Parathyroid adenoma (tissue), 2 donors: Measurements from ENCODE around the gene PIM2.

ENCODE experiments used
- H2AFZ ChIP-seq: fragments of 300-600 bp; sonication (generic); one replicate; pipeline ENCODE4 v1.7.0; 2017; ENCODE audit warnings: antibody characterized with exemption, mild to moderate bottlenecking
- H3K27ac ChIP-seq: fragments of 300-600 bp; sonication (generic); one replicate; pipeline ENCODE4 v1.7.0; 2017
- H3K27me3 ChIP-seq: fragments of 300-600 bp; sonication (generic); one replicate; pipeline ENCODE4 v1.7.0; 2017; ENCODE audit warnings: low read length; ENCODE audit not compliant: control insufficient read depth, insufficient read depth
- H3K36me3 ChIP-seq: fragments of 300-600 bp; sonication (generic); one replicate; pipeline ENCODE4 v1.7.0; 2017; ENCODE audit warnings: low read length; ENCODE audit not compliant: control insufficient read depth, insufficient read depth
- H3K4me1 ChIP-seq: fragments of 300-600 bp; sonication (generic); one replicate; pipeline ENCODE4 v1.7.0; 2017; ENCODE audit warnings: control low read depth
- H3K4me2 ChIP-seq: fragments of 300-600 bp; sonication (generic); one replicate; pipeline ENCODE4 v1.7.0; 2017; ENCODE audit warnings: low read length
- H3K4me3 ChIP-seq: fragments of 300-600 bp; sonication (generic); one replicate; pipeline ENCODE4 v1.7.0; 2017; ENCODE audit warnings: low read depth, low read length
- H3K79me2 ChIP-seq: fragments of 300-600 bp; sonication (generic); one replicate; pipeline ENCODE4 v1.7.0; 2017; ENCODE audit warnings: control low read depth
- H3K9ac ChIP-seq: fragments of 300-600 bp; sonication (generic); one replicate; pipeline ENCODE4 v1.7.0; 2017; ENCODE audit warnings: mild to moderate bottlenecking
- H3K9me3 ChIP-seq: fragments of 300-600 bp; sonication (generic); one replicate; pipeline ENCODE4 v1.7.0; 2017; ENCODE audit warnings: low read length; ENCODE audit not compliant: control insufficient read depth
- CTCF ChIP-seq: fragments of 300-600 bp; sonication (generic); IDR thresholded peaks from one replicate; pipeline ENCODE4 v1.7.0; 2017; ENCODE audit warnings: antibody characterized with exemption, mild to moderate bottlenecking
- donor health status: primary hyperparathyroidism.

Gene PIM2

GRCh38 chrX:48918643-48919340, at the start of gene PIM2:
PIM2 (minus strand) TSS chrX:48919024; CDS start chrX:48918834, 190 bp downstream.
- TF ChIP-seq CTCF, result no peak
- Histone ChIP-seq H3K9ac (peak within 1 kb of the TSS; percentile 50), H2AFZ (peak within 1 kb of the TSS; percentile 79), H3K4me3 (peak within 1 kb of the TSS; percentile 68), H3K27me3 (no peaks in the 10 kb centered on the region), H3K36me3 (no peaks in the 10 kb centered on the region), H3K27ac (peak within 1 kb of the TSS; percentile 84), H3K9me3 (no peaks in the 10 kb centered on the region), H3K79me2 (no peaks in the 10 kb centered on the region), H3K4me1 (peaks cover 6% of the 10 kb centered on the region), H3K4me2 (peak within 1 kb of the TSS; percentile 79)

DNA sequence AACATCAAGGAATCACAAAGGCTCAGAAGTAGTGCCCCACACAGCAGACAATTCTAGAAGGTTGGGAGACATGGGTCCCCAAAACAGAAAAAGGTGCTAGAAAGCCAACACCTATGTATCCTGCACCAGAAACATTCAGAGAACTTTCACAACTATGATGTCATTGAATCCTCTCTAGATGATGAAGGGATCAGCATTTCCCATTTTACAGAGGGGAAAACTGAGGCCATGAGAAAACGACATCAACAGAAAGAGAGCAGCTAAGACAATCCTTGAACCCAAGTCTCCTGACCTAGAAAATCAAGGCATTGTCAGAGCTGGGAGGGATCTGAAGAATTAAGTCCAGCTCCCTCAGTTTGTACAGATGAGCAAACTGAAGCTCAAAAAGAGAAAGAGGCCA, 49.6 kb upstream of the PIM2 start:
- H3K4me3 ChIP-seq, result no peak overlapping the region
- H3K4me2 ChIP-seq, result no peak overlapping the region
- no peak overlapping the region for H3K27ac ChIP-seq
- TF ChIP-seq CTCF, result no peak
- no peak overlapping the region for H2AFZ ChIP-seq
- H3K27me3 ChIP-seq, result no peaks in the 10 kb centered on the region
- H3K4me1 ChIP-seq, result no peaks in the 10 kb centered on the region
- H3K9ac ChIP-seq, result no peak overlapping the region
- no peaks in the 10 kb centered on the region for H3K79me2 ChIP-seq
- no peaks in the 10 kb centered on the region for H3K9me3 ChIP-seq
- no peaks in the 10 kb centered on the region for H3K36me3 ChIP-seq

GRCh38 chrX:48966796-48967579, 48.2 kb upstream of the PIM2 start:
- H3K27me3 ChIP-seq, result no peaks in the 10 kb centered on the region
- H3K4me3 ChIP-seq, result no peak overlapping the region
- H3K36me3 ChIP-seq, result no peaks in the 10 kb centered on the region
- H3K4me2 ChIP-seq, result no peak overlapping the region
- H3K79me2 ChIP-seq, result no peaks in the 10 kb centered on the region
- H3K9me3 ChIP-seq, result no peaks in the 10 kb centered on the region
- no peak overlapping the region for H2AFZ ChIP-seq
- H3K27ac ChIP-seq, result no peak overlapping the region
- TF ChIP-seq CTCF, result no peak
- no peak overlapping the region for H3K9ac ChIP-seq
- peaks cover under 1% of the 10 kb centered on the region for H3K4me1 ChIP-seq

- Histone ChIP-seq H3K4me3 (no peak overlapping the region), H3K9ac (no peak overlapping the region), H3K27ac (no peak overlapping the region), H3K79me2 (no peaks in the 10 kb centered on the region), H3K4me2 (no peak overlapping the region), H3K36me3 (no peaks in the 10 kb centered on the region), H3K27me3 (no peaks in the 10 kb centered on the region), H2AFZ (no peak overlapping the region), H3K4me1 (peaks cover 8% of the 10 kb centered on the region), H3K9me3 (no peaks in the 10 kb centered on the region)
- no peak for TF ChIP-seq CTCF
Observed at GRCh38 chrX:48965959-48966358, 47.1 kb upstream of the PIM2 start.
